ENCODE results near the gene CSAD. TPM values are rescaled to one million over a fixed set of nuclear protein-coding genes. Genes with fewer than 3 reads are reported as not detected.

The CSAD gene
- polyA plus RNA-seq, 1 experiment: 30.7 TPM

DNA sequence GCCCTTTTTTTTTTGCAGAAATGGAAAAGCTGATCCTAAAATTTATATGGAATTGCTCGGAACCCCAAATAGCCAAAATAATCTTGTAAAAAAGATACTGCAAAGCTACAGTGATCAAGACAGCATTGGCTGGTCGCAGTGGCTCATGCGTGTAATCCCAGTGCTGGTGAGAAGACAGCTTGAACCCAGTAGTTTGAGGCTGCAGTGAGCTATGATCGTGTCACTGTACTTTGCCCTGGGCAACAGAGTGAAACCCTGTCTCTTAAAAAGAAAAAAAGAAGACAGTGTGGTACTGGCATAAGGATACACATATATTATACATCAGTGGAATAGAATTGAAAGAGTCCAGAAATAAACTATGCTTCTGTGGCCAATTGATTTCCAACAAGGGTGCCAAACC, 20.9 kb upstream of the CSAD start:
- POLR2A ChIA-PET: interaction anchor here (0.6 kb wide), 1 partner anchor 21 kb away, joined by 3 read pairs; the partner anchor contains the start of genes CSAD and ZNF740
- Histone ChIP-seq H3K36me3 (ENCODE audit: control insufficient read depth, insufficient read depth, low read length) (no peaks in the 10 kb centered on the region), H3K27me3 (ENCODE audit: control insufficient read depth, insufficient read depth, low read length) (no peaks in the 10 kb centered on the region), H3K4me3 (ENCODE audit: low read depth, low read length) (no peak overlapping the region)
- TF ChIP-seq, protein P1, sequence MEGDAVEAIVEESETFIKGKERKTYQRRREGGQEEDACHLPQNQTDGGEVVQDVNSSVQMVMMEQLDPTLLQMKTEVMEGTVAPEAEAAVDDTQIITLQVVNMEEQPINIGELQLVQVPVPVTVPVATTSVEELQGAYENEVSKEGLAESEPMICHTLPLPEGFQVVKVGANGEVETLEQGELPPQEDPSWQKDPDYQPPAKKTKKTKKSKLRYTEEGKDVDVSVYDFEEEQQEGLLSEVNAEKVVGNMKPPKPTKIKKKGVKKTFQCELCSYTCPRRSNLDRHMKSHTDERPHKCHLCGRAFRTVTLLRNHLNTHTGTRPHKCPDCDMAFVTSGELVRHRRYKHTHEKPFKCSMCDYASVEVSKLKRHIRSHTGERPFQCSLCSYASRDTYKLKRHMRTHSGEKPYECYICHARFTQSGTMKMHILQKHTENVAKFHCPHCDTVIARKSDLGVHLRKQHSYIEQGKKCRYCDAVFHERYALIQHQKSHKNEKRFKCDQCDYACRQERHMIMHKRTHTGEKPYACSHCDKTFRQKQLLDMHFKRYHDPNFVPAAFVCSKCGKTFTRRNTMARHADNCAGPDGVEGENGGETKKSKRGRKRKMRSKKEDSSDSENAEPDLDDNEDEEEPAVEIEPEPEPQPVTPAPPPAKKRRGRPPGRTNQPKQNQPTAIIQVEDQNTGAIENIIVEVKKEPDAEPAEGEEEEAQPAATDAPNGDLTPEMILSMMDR (IDR thresholded peaks at IDR 0.05; ENCODE audit: insufficient read depth, low read depth, low read length): no peak
- DNase-seq (ENCODE audit: low read depth): no peak
- CTCF ChIA-PET: interaction anchor here (0.8 to 1.8 kb wide), 5 partner anchors 12 to 143 kb away, joined by 3 to 8 read pairs (median 3); no protein-coding TSS in a partner anchor

DNA sequence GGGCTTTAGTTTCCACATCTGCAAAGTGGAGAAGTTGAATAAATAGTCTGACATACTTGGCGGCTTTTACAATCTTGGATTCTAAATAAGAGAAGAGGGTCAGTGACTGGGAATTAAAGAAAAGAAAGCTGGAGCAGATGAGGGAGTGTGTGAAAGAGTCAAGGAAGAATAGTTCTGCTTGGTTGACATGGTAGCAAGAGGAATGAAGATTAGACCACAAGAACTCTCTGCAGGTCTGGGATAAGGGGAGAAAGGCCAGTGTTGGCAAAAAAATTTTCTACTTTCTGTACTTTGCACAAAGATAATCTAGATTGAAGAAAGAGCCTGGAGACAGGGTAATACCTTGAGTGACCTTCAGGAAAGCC, 20.4 kb upstream of the CSAD start:
- no peak overlapping the region for H3K4me3 ChIP-seq (ENCODE audit: low read depth, low read length)
- TF ChIP-seq, protein P1 (IDR thresholded peaks at IDR 0.05; ENCODE audit: insufficient read depth, low read depth, low read length): no peak
- no peaks in the 10 kb centered on the region for H3K36me3 ChIP-seq (ENCODE audit: control insufficient read depth, insufficient read depth, low read length)
- no peak for DNase-seq (ENCODE audit: low read depth)
- no peaks in the 10 kb centered on the region for H3K27me3 ChIP-seq (ENCODE audit: control insufficient read depth, insufficient read depth, low read length)
- POLR2A ChIA-PET: no interaction called here
- CTCF ChIA-PET: interaction anchor here (1.2 to 4.7 kb wide), 3 partner anchors 10 to 135 kb away, joined by 3 to 37 read pairs (median 8); no protein-coding TSS in a partner anchor

DNA sequence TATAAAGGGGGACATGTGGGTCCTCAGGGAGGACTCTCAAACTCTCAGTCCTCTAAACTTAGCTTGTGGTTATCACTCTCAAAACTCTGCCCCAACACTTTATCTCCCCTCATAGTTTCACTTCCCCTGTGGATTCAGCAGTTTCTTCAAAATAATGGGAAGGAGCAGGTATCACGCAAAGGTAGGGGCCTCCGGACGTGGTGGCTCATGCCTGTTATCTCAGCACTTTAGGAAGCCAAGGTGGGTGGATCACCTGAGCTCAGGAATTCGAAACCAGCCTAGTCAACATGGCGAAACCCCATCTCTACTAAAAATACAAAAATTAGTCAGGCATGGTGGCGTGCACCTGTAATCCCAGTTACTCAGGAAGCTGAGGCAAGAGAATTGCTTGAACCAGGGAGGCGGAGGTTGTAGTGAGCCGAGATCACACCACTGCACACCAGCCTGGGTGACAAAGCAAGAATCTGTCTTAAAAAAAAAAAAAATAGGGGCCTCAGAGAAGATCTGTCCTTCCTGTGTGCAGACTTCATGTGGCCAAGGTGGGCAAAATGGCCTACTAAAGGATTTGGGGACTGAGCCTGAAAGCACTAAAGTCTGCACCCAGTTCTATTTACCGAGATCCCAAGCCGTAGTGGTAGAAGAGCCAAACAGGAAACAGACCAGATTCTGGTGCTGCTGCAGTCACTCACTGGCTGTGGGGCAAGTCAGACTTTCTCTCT, 19.9 kb upstream of the CSAD start:
- ChIA-PET CTCF (interaction anchor here (1.1 to 4.7 kb wide), 6 partner anchors 10 to 134 kb away, joined by 3 to 64 read pairs (median 12); partner anchors contain the start of genes CSAD and ZNF740), POLR2A (no interaction called here)
- Histone ChIP-seq H3K4me3 (ENCODE audit: low read depth, low read length) (no peak overlapping the region), H3K36me3 (ENCODE audit: control insufficient read depth, insufficient read depth, low read length) (no peaks in the 10 kb centered on the region), H3K27me3 (ENCODE audit: control insufficient read depth, insufficient read depth, low read length) (no peaks in the 10 kb centered on the region)
- TF ChIP-seq, protein P1 (IDR thresholded peaks at IDR 0.05; ENCODE audit: insufficient read depth, low read depth, low read length): no peak
- no peak for DNase-seq (ENCODE audit: low read depth)

DNA sequence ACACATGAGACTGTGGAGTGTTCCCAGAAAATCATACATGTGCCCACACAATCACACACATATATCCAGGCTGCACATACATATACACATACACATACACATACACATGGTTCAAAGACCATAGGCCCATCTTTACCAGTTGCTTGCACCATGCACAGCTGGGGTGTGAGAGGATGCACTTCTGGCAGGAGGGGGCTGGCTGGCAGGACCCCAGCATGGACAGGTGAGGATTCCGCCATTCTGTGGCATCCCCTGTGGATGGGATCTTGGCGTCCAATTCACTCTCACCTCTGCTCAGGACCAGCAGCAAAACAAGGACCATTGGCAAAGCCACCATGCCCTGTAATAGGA, 19.4 kb upstream of the CSAD start:
- CTCF ChIA-PET: interaction anchor here (1.1 to 4.7 kb wide), 6 partner anchors 10 to 134 kb away, joined by 3 to 64 read pairs (median 12); partner anchors contain the start of genes CSAD and ZNF740
- Histone ChIP-seq H3K4me3 (ENCODE audit: low read depth, low read length) (no peak overlapping the region), H3K36me3 (ENCODE audit: control insufficient read depth, insufficient read depth, low read length) (no peaks in the 10 kb centered on the region), H3K27me3 (ENCODE audit: control insufficient read depth, insufficient read depth, low read length) (no peaks in the 10 kb centered on the region)
- POLR2A ChIA-PET: no interaction called here
- TF ChIP-seq, protein P1 (IDR thresholded peaks at IDR 0.05; ENCODE audit: insufficient read depth, low read depth, low read length): no peak
- no peak for DNase-seq (ENCODE audit: low read depth)

DNA sequence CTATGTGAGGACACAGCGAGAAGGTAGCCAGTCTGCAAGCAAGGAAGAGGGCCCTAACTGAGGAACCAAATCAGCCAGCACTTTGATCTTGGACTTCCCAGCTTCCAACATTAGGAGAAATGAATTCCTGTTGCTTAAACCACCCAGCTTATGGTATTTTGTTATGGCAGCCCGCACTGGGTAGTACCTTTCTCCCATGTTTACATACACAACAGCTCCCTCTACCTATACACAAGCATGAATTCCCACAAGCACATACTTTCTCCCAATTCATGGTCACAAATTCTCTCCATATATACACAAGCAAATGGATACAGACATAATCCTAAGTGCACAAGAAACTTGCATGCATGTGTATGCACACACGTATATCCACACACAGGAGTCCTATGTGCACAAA, 19.0 kb upstream of the CSAD start:
- DNase-seq (ENCODE audit: low read depth): no peak
- H3K4me3 ChIP-seq (ENCODE audit: low read depth, low read length): no peak overlapping the region
- POLR2A ChIA-PET: no interaction called here
- no peaks in the 10 kb centered on the region for H3K36me3 ChIP-seq (ENCODE audit: control insufficient read depth, insufficient read depth, low read length)
- no peaks in the 10 kb centered on the region for H3K27me3 ChIP-seq (ENCODE audit: control insufficient read depth, insufficient read depth, low read length)
- TF ChIP-seq, protein P1 (IDR thresholded peaks at IDR 0.05; ENCODE audit: insufficient read depth, low read depth, low read length): no peak
- CTCF ChIA-PET: interaction anchor here (1.1 to 4.7 kb wide), 7 partner anchors 10 to 134 kb away, joined by 3 to 64 read pairs (median 17); partner anchors contain the start of genes CSAD and ZNF740
